NCI-H2171 (cell line): ENCODE results near the gene GFRA1.

Source experiments
- DNase-seq: peaks from one replicate; lab custom pipeline; 2025; lab: John Stamatoyannopoulos, UW

The GFRA1 gene

DNA sequence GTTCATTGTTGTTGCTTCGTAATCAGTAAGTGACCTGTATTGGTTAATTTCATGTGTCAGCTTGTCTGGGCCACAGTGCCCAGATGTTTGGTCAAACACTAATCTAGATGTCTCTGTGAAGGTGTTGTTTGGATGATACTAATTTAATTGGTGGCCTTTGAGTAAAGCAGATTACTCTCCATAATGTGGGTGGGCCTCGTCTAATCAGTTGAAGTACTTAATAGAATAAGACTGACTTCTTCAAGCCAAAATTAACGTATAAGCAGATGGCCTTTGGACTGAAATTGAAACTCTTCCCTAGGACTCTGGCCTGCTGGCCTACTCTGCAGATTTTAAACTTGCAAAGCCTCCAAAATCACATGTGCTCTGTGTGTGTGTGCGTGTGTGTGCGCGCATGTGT lies 245.7 kb downstream of the GFRA1 start:
- DNase-seq = no peak

DNA sequence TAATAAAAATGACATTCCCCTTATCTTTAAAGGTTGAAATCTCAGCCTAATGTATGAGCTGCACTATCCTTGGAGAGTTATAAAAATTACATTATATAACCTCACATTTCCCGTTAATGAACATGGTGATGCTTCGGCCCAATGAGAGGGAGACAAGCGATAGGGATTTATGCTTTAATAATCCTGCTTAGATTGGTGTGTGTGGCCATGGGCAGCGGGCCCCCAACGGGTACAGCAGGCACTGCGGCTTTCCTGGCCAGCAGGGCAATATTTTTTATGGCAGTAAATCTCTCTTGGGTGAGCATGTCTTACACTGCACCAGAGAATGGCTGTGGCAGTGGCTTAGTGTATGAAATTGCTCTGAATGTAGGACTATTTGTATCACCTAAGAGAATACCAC lies 246.3 kb downstream of the GFRA1 start:
- DNase-seq = no peak

- no peak for DNase-seq
Measured at GRCh38 chr10:116026315-116026714, 246.7 kb downstream of the GFRA1 start.

- DNase-seq = no peak
Measured at GRCh38 chr10:116024271-116024878, 248.6 kb downstream of the GFRA1 start.

DNA sequence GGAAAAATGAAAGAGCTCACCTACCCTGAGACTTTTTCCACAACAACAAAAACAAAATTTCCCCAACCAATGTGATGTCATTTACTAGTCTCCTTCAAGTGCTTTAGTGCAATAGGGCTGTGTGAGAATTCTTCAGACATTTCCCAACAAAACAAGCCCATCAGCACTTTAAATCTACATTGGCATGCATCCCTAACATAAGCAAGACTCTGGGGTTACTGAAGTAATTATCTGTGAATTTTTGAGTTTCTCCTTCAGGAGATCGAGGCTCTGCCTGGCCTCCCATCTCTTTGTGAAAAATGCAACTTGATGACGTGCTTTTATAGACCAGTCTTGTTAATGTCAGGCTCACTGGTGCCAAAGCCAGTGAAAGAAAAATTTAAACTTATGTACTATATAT lies 255.6 kb downstream of the GFRA1 start:
- DNase-seq = no peak

GRCh38 chr10:116015583-116016333 lies 257.2 kb downstream of the GFRA1 start:
- no peak for DNase-seq

DNA sequence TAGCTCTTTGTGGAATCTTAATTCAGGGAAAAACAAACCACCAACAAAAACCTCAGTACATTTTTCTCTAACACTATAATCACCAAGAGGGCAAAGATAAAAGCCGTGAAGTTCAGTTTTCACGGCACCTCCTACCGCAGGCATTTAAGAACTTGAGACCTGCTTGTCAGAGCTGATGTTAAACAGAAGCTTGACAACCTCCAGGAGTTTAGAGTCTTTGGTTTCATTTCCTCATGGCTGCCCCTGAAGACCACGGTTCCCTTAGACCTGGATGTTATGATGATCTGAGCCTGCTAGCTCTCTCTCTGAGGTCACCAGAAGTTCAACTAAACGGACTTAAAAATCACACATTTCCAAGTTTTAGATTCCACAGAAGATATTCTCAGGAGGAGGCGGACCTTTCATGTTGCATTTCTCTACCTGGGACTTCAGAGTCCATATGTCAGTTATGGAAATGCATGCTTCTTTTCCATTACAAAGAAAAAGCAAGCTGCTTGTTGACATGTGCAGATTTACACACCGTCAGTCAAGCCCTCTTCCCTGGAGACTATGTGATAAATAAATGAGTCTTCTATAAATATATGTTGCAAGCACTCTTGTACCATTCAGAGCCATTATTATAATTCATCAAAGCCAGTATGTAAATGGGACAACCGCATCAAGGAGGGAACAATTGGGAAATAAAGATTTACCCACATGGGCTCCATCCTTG lies 258.0 kb downstream of the GFRA1 start:
- no peak for DNase-seq

DNA sequence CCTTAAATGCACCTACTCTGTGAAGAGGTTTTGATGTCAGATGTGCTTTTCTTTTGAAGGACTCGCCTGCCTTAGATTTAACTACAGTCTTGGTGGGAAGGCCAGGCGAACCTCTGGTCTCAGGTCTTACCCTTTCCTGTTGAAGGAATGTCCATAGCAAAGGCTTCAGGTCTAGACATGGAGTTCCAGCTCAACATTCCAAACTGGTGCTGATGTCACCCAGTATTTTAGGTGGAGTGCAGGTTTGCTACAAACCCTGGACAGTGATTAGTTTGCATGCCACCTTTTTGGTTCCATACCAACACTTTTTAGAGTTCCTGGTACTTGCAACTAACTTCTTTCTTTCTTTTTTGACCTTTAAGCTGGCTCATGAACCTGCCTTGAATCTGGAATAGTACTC lies 258.7 kb downstream of the GFRA1 start:
- DNase-seq = no peak

DNA sequence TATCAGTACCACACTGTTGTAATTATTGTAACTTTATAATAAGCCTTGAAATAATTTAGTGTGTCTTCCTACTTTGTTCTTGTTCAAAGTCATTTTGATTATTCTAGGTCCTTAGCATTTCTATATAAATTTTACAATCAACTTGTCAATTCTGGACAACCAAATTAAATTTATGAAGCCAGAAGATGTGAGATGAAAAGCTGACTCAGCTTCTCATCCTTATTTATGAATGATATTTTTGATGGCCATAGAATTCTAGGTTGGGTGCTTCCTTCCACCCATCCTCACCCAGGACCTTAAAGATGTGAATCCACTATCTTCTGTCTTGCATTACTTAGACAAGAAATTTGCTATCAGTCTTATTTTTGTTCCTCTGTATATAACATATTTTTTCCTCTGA lies 261.1 kb downstream of the GFRA1 start:
- DNase-seq = no peak

- no peak for DNase-seq
Measured at GRCh38 chr10:116007256-116007891, 265.6 kb downstream of the GFRA1 start.
